NCI-H1105 (cell line): ENCODE results near the gene B2M.
"Not testable (repeated sequence)": the region's sequence is repeated elsewhere in the genome, so short reads cannot be mapped to it uniquely, and the experiment has no call there.

ENCODE experiments used
- DNase-seq: peaks from one replicate; lab custom pipeline; 2025; lab: John Stamatoyannopoulos, UW

Gene B2M

GRCh38 chr15:44711096-44711742 is at the start of gene B2M, which contains the start of gene PATL2:
B2M (plus strand) TSS chr15:44711517; CDS start chr15:44711547, 30 bp downstream.
PATL2 (minus strand) TSS chr15:44711323; CDS start chr15:44676490, 34,833 bp downstream.
- DNase-seq: peak; percentile 69

- DNase-seq: no peak
These were observed 49.7 kb upstream of the B2M start for GRCh38 chr15:44661576-44661975.

- peak; percentile 40 for DNase-seq
These were observed 48.6 kb upstream of the B2M start for GRCh38 chr15:44662478-44663409.

- DNase-seq: peak; percentile 82
These were observed 47.7 kb upstream of the B2M start, which contains the start of gene SPG11 for GRCh38 chr15:44663410-44664308. SPG11 (minus strand) TSS chr15:44663662; CDS start chr15:44663647, 15 bp downstream.

GRCh38 chr15:44666210-44667038 is 44.9 kb upstream of the B2M start:
- DNase-seq: no peak

GRCh38 chr15:44667039-44667360 is 44.3 kb upstream of the B2M start:
- DNase-seq: no peak

GRCh38 chr15:44668921-44669320 is 42.4 kb upstream of the B2M start:
- no peak for DNase-seq

GRCh38 chr15:44670087-44670950 is 41.0 kb upstream of the B2M start:
- DNase-seq: no peak

- DNase-seq: no peak
These were observed 37.7 kb upstream of the B2M start for GRCh38 chr15:44673639-44674038.

- no peak for DNase-seq
These were observed 35.4 kb upstream of the B2M start for GRCh38 chr15:44675911-44676310.

- DNase-seq: no peak
These were observed 34.6 kb upstream of the B2M start for GRCh38 chr15:44676676-44677075.

GRCh38 chr15:44682211-44682610 is 29.1 kb upstream of the B2M start:
- DNase-seq: no peak

GRCh38 chr15:44682809-44683682 is 28.3 kb upstream of the B2M start:
- peak; percentile 19 for DNase-seq

- DNase-seq: not testable (repeated sequence)
These were observed 22.0 kb upstream of the B2M start for GRCh38 chr15:44689318-44689717.

- not testable (repeated sequence) for DNase-seq
These were observed 21.1 kb upstream of the B2M start for GRCh38 chr15:44690245-44690644.

- DNase-seq: no peak
These were observed 18.7 kb upstream of the B2M start for GRCh38 chr15:44692659-44693058.

- no peak for DNase-seq
These were observed 16.9 kb upstream of the B2M start for GRCh38 chr15:44694416-44694815.

- DNase-seq: no peak
These were observed 16.0 kb upstream of the B2M start for GRCh38 chr15:44695294-44695693.

GRCh38 chr15:44697014-44697413 is 14.3 kb upstream of the B2M start:
- no peak for DNase-seq
